K562 (cell line): ENCODE results near the gene RNASE8. TPM values are rescaled to one million over a fixed set of nuclear protein-coding genes. Genes with fewer than 3 reads are reported as not detected.
"Not testable (repeated sequence)": the region's sequence is repeated elsewhere in the genome, so short reads cannot be mapped to it uniquely, and the experiment has no call there.

Experiments
- ATAC-seq: fragments of 200-7000 bp; cut with Tn5 transposase; 3 replicates; pipeline ENCODE4 v1.9.1; 2020; ENCODE audit warnings: moderate library complexity
- Bru-seq: library from RNA; stranded (reverse); fragments of 400-500 nt; gene quantifications from one replicate; lab custom pipeline; 2021; lab: Mats Ljungman, UMichigan
- BruChase-seq, 2 experiments: library from RNA; stranded (reverse); fragments of 400-500 nt; gene quantifications; one replicate each; lab custom pipeline; 2021; lab: Mats Ljungman, UMichigan
- BruUV-seq: library from RNA; stranded (reverse); fragments of 400-500 nt; replicated peaks from 2 replicates; lab custom pipeline; 2021; lab: Mats Ljungman, UMichigan
- CTCF ChIA-PET: fragments of 300-600 bp; formaldehyde crosslinking; extraction: SDS; loops from one replicate; lab custom pipeline; 2021; ENCODE audit warnings: low intra/inter-chr PET ratio; lab: Yijun Ruan, JAX
- POLR2A ChIA-PET: fragments of 300-600, 350-650 bp; sonication (Branson Sonifier 250); formaldehyde crosslinking; extraction: SDS; loops from one replicate; lab custom pipeline; 2021; ENCODE audit warnings: antibody characterized with exemption, inconsistent platforms; lab: Yijun Ruan, JAX
- DNase-seq, 4 experiments: peaks; one replicate each; pipeline versions ENCODE4 v3.0.0 to v3.0.0-alpha.2; 2011 to 2018; ENCODE audit warnings: low spot score in 3 of 4, mixed read lengths in 3 of 4; ENCODE audit errors: extremely low read depth in 1 of 4
- FAIRE-seq: peaks from 2 replicates; lab custom pipeline; 2011; peaks lifted over from hg19 to GRCh38; lab: Jason Lieb, UNC
- H2AFZ ChIP-seq: 2 replicates; pipeline ENCODE4 v1.6.0; 2011; ENCODE audit warnings: low read depth, low read length, control low read depth, inconsistent platforms
- H3K27ac ChIP-seq: fragments of 200-600 bp; 3 replicates; pipeline ENCODE4 v1.8.0; 2011; ENCODE audit warnings: low read depth, mild to moderate bottlenecking, control low read depth, inconsistent platforms, low read length, moderate library complexity, mixed read lengths; ENCODE audit errors: extremely low read depth
- H3K27me3 ChIP-seq, 2 experiments: fragments of 300-600 bp in 1 of 2; 2 replicates in 1 of 2; 3 replicates in 1 of 2; pipeline versions ENCODE4 v1.6.0 to v1.8.0; 2011; ENCODE audit warnings: inconsistent platforms in 2 of 2, low read length in 2 of 2, mild to moderate bottlenecking in 1 of 2, mixed read lengths in 1 of 2, moderate library complexity in 1 of 2; ENCODE audit not compliant: control insufficient read depth in 2 of 2, insufficient read depth in 2 of 2
- H3K36me3 ChIP-seq: fragments of 300-600 bp; 3 replicates; pipeline ENCODE4 v1.8.0; 2011; ENCODE audit warnings: mild to moderate bottlenecking, low read length, inconsistent platforms; ENCODE audit not compliant: control insufficient read depth, insufficient read depth
- H3K4me1 ChIP-seq, 2 experiments: fragments of 200-600 bp in 1 of 2; replicated peaks in 1 of 2; 2 replicates in 1 of 2; 3 replicates in 1 of 2; pipeline versions ENCODE4 v1.5.1 to v1.8.0; 2011; ENCODE audit warnings: inconsistent platforms in 2 of 2, low read length in 2 of 2, mild to moderate bottlenecking in 1 of 2, mixed read lengths in 1 of 2, moderate library complexity in 1 of 2; ENCODE audit not compliant: control insufficient read depth in 2 of 2, insufficient read depth in 2 of 2
- H3K4me2 ChIP-seq: 2 replicates; pipeline ENCODE4 v1.6.1; 2011; ENCODE audit warnings: low read length, control low read depth, inconsistent platforms, mixed read lengths; ENCODE audit not compliant: insufficient read depth
- H3K4me3 ChIP-seq: fragments of 200-600 bp; sonication (generic), shearing (Covaris generic); 2 replicates; pipeline ENCODE4 v1.5.1; 2016; ENCODE audit warnings: control low read depth, inconsistent platforms
- H3K79me2 ChIP-seq: fragments of 200-600 bp; 3 replicates; pipeline ENCODE4 v1.8.0; 2011; ENCODE audit warnings: low read length, inconsistent platforms; ENCODE audit not compliant: control insufficient read depth, insufficient read depth
- H3K9ac ChIP-seq, 2 experiments: 2 replicates each; pipeline versions ENCODE4 v1.6.0 to v1.6.1; 2011; ENCODE audit warnings: low read depth in 2 of 2, low read length in 2 of 2, control low read depth in 1 of 2, inconsistent platforms in 1 of 2, mild to moderate bottlenecking in 1 of 2, mixed read lengths in 1 of 2; ENCODE audit not compliant: insufficient read depth in 1 of 2
- H3K9me1 ChIP-seq: one replicate; pipeline ENCODE4 v1.6.0; 2011; ENCODE audit warnings: inconsistent platforms, mild to moderate bottlenecking, low read length, moderate library complexity; ENCODE audit not compliant: control insufficient read depth, insufficient read depth
- H3K9me3 ChIP-seq: replicated peaks from 2 replicates; pipeline ENCODE4 v1.5.1; 2011; ENCODE audit warnings: low read depth, low read length, inconsistent platforms; ENCODE audit not compliant: control insufficient read depth, insufficient read depth
- H4K20me1 ChIP-seq: replicated peaks from 2 replicates; pipeline ENCODE4 v1.6.1; 2011; ENCODE audit warnings: low read length, inconsistent platforms, mixed read lengths; ENCODE audit not compliant: control insufficient read depth, insufficient read depth
- CTCF ChIP-seq, 3 experiments: IDR thresholded peaks in 2 of 3; conservative IDR thresholded peaks in 1 of 3; 2 replicates each; pipeline ENCODE4 v1.5.1; 2011 to 2012; ENCODE audit warnings: low read length in 3 of 3, mild to moderate bottlenecking in 3 of 3, control low read depth in 2 of 3, improper control_type of control experiment in 1 of 3, inconsistent platforms in 1 of 3, low read depth in 1 of 3, mixed read lengths in 1 of 3, moderate library complexity in 1 of 3; ENCODE audit not compliant: insufficient read depth in 2 of 3
- ZNF717 ChIP-seq: fragments of 250-450 bp; sonication (Bioruptor Pico); IDR thresholded peaks from 2 replicates; pipeline ENCODE4 v1.5.0; 2021
- WGBS: fragments of 100-300 bp; shearing (Covaris generic); methylation state at CpG from one replicate; pipeline ENCODE4 v1.1.6; 2016; ENCODE audit warnings: low coverage, mixed read lengths; ENCODE audit not compliant: insufficient coverage; ENCODE audit errors: missing lambda C conversion rate; 5-methylcytosine and 5-hydroxymethylcytosine counted together
- in situ Hi-C: fragments of 300-500 bp; cut with MboI; formaldehyde crosslinking; loops from 4 replicates; pipeline ENCODE4 v1.15.0; 2018; ENCODE audit warnings: inconsistent platforms, mixed read lengths
- intact Hi-C: fragments of 100-400 bp; cut with micrococcal nuclease; formaldehyde crosslinking; loops from 2 replicates; pipeline ENCODE4 v1.14.2; 2022
- long read RNA-seq, 3 experiments: library from polyadenylated mRNA in 2 of 3; library from RNA in 1 of 3; unstranded in 2 of 3; stranded (forward) in 1 of 3; transcript quantifications; one replicate each; pipeline ENCODE4 v2.0.0, GENCODE V29; 2019 to 2022
- polyA minus RNA-seq, 3 experiments: library from RNA; depleted of rRNA, polyadenylated mRNA; stranded (reverse); fragments of >200 nt; gene quantifications; 2 replicates each; pipeline ENCODE4 v1.2.3, GENCODE V29; 2011
- polyA plus RNA-seq, 8 experiments: library from polyadenylated mRNA; depleted of rRNA in 4 of 8; stranded (reverse) in 5 of 8; unstranded in 3 of 8; fragments of >200 nt; fragmentation: Nextera tagmentation in 2 of 8; fragmentation: Illumina TruSeq in 1 of 8; extraction: Ambion mirVana in 2 of 8; extraction: Trizol in 1 of 8; gene quantifications; 2 replicates each; pipeline versions ENCODE4 v1.2.1 to v1.2.3, GENCODE V29; 2011 to 2014; ENCODE audit warnings: inconsistent platforms in 1 of 8, missing spikeins in 1 of 8
- total RNA-seq, 7 experiments: library from RNA; depleted of rRNA in 6 of 7; stranded (reverse); fragments of >200 nt in 6 of 7; fragmentation: Illumina TruSeq in 2 of 7; extraction: Trizol in 2 of 7; gene quantifications; 2 replicates each; pipeline versions ENCODE4 v1.2.1 to v1.2.3, GENCODE V29; 2011 to 2021; ENCODE audit warnings: low replicate concordance in 1 of 7

RNASE8 gene
- total RNA-seq (2011; cell fraction: chromatin; rRNA removed; ENCODE audit: low replicate concordance) = not detected in 2 replicates
- not detected in 2 replicates for total RNA-seq (2011; cell fraction: nucleolus; rRNA removed)
- not detected in 2 replicates for total RNA-seq (2011; cell fraction: nucleoplasm; rRNA removed)
- total RNA-seq (2014; rRNA removed) (not detected in 2 replicates), total RNA-seq (2014; rRNA removed; fragmentation: Illumina TruSeq; extraction: Trizol) (not detected in 2 replicates), total RNA-seq (2015; rRNA removed; fragmentation: Illumina TruSeq; extraction: Trizol) (not detected in 2 replicates), total RNA-seq (2021) (not detected in 2 replicates), polyA plus RNA-seq (2011; rRNA removed) (not detected in 2 replicates), polyA plus RNA-seq (2014; fragmentation: Illumina TruSeq; extraction: Trizol) (not detected in 2 replicates), polyA plus RNA-seq (2014; fragmentation: Nextera tagmentation; extraction: Ambion mirVana) (not detected), polyA plus RNA-seq (2014; rRNA removed) (not detected in 2 replicates), polyA minus RNA-seq (2011; rRNA and poly(A)+ RNA removed) (not detected in 2 replicates), Bru-seq, nascent RNA (percentile 25 among the genes with signal in this experiment), BruChase-seq, experiment 1, labeled RNA remaining after a 2-hour chase (not detected), BruChase-seq, experiment 2, labeled RNA remaining after a 6-hour chase (not detected)
- polyA plus RNA-seq (2011; cell fraction: cytosol; rRNA removed) = not detected in 2 replicates
- not detected in 2 replicates for polyA plus RNA-seq (2011; cell fraction: nucleus; rRNA removed)
- polyA plus RNA-seq (2012) = not detected in 2 replicates
- not detected in 2 replicates for polyA minus RNA-seq (2011; cell fraction: cytosol; rRNA and poly(A)+ RNA removed)
- not detected in 2 replicates for polyA minus RNA-seq (2011; cell fraction: nucleus; rRNA and poly(A)+ RNA removed)
- long read RNA-seq, experiment 1 = 0 reads
- long read RNA-seq, experiment 2 = 0 reads
- long read RNA-seq, experiment 3 = 0 reads

- no peaks in the 10 kb centered on the region for H3K79me2 ChIP-seq
- DNase-seq = no peak
- H3K4me1 ChIP-seq = no peaks in the 10 kb centered on the region; a peak in 2 of 5 replicates
- H4K20me1 ChIP-seq = no peaks in the 10 kb centered on the region
- 13% methylated on average over 8 of the region's 8 CpGs for WGBS
- peak within 1 kb of the TSS; percentile 9; the same call in 1 of the 2 replicates for H2AFZ ChIP-seq
- FAIRE-seq = no peak
- BruUV-seq = no TSS peak
- no peak within 1 kb of the TSS for H3K4me3 ChIP-seq
- H3K36me3 ChIP-seq = no peaks in the 10 kb centered on the region
- H3K9ac ChIP-seq = no peak within 1 kb of the TSS
- ATAC-seq = no peak
- no peaks in the 10 kb centered on the region for H3K9me1 ChIP-seq
- no peak within 1 kb of the TSS for H3K27ac ChIP-seq
- CTCF ChIA-PET = interaction anchor here (0.6 kb wide), 1 partner anchor 16 kb away, joined by 3 read pairs; the partner anchor contains the start of gene RNASE7
- H3K27me3 ChIP-seq = no peaks in the 10 kb centered on the region
- intact Hi-C loops = no loop called here
- no peak within 1 kb of the TSS for H3K4me2 ChIP-seq
- TF ChIP-seq CTCF (IDR thresholded peaks at IDR 0.05 in 2 of 3, conservative IDR thresholded peaks at IDR 0.05 in 1 of 3; ENCODE audit: insufficient read depth in 2 of 3, low read depth in 1 of 3, low read length in 3 of 3) (0 out of 6 replicates have a peak, but pooled peaks of 1 of the 3 experiments have one; percentile 4), ZNF717 (CRISPR knock-in tag) (no peak)
- in situ Hi-C loops = no loop called here
- H3K9me3 ChIP-seq = no peaks in the 10 kb centered on the region
- POLR2A ChIA-PET = interaction anchor here (0.5 to 1.7 kb wide), 5 partner anchors 10 to 361 kb away, joined by 3 to 5 read pairs (median 4); no protein-coding TSS in a partner anchor
Observed at GRCh38 chr14:21057803-21058675, at the start of gene RNASE8. Gene RNASE8 (plus strand): TSS chr14:21057822. CDS start chr14:21057893, 71 bp downstream.

DNA sequence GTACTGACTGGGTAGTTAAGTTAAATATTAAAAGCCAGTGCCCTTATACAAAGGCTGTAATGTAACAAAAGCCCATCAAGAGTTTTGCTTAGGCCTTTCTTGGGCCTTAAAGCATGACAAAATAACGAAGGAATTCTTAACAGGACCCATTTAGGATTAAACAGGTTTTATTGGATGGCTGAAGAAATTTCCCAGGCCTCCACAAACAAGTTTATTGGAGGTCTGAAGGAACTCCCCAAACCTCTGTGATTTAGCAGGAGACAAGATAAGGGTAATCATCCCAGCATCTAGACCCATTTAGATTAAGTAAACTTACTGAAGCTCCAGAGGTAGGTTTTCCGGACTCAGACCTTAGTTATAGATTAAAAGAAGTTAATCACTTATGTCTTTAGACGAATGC is 47.9 kb upstream of the RNASE8 start:
- not testable (repeated sequence) for FAIRE-seq

More for the DNA sequence above, 47.9 kb upstream of the RNASE8 start:
- H3K9ac ChIP-seq, H3K36me3 ChIP-seq, ATAC-seq, H3K27me3 ChIP-seq, H3K79me2 ChIP-seq, H3K9me3 ChIP-seq, H3K27ac ChIP-seq, DNase-seq, intact Hi-C loops, in situ Hi-C loops, H3K9me1 ChIP-seq, H3K4me2 ChIP-seq, BruUV-seq, H2AFZ ChIP-seq, H3K4me1 ChIP-seq, H4K20me1 ChIP-seq, H3K4me3 ChIP-seq: not testable (repeated sequence)
- POLR2A ChIA-PET = interaction anchor here (0.9 to 1.4 kb wide), 2 partner anchors 14 to 95 kb away, joined by 3 to 4 read pairs; no protein-coding TSS in a partner anchor
- CTCF ChIA-PET = interaction anchor here (1.2 kb wide), 1 partner anchor 29 kb away, joined by 3 read pairs; no protein-coding TSS in a partner anchor
- WGBS = 21% methylated on average over 3 of the region's 3 CpGs
